Thymus (tissue), 11 donors: Measurements from ENCODE around the gene HRC. TPM values are rescaled to one million over a fixed set of nuclear protein-coding genes. Genes with fewer than 3 reads are reported as not detected.
"Not testable (repeated sequence)": the region's sequence is repeated elsewhere in the genome, so short reads cannot be mapped to it uniquely, and the experiment has no call there.

Source experiments
- DNase-seq, 9 donors: peaks; one replicate each; pipeline ENCODE4 v3.0.0-alpha.2; 2013; ENCODE audit warnings: low spot score in 9 of 9, low read depth in 6 of 9, missing footprints in 1 of 9
- H3K27ac ChIP-seq, 2 donors: one replicate each; pipeline ENCODE4 v1.5.1; 2013; ENCODE audit warnings: control low read depth in 1 of 2, low read depth in 1 of 2, low read length in 1 of 2, mild to moderate bottlenecking in 1 of 2, moderate library complexity in 1 of 2
- H3K27me3 ChIP-seq, 2 donors: one replicate each; pipeline ENCODE4 v1.5.1; 2013; ENCODE audit warnings: low read length in 1 of 2; ENCODE audit not compliant: control insufficient read depth in 2 of 2, insufficient read depth in 1 of 2
- H3K36me3 ChIP-seq, 2 donors: one replicate each; pipeline ENCODE4 v1.5.1; 2013; ENCODE audit warnings: low read length in 1 of 2, mild to moderate bottlenecking in 1 of 2, moderate library complexity in 1 of 2; ENCODE audit not compliant: control insufficient read depth in 2 of 2, insufficient read depth in 2 of 2
- H3K4me1 ChIP-seq, 2 donors: one replicate each; pipeline ENCODE4 v1.5.1; 2013; ENCODE audit warnings: low read length in 2 of 2; ENCODE audit not compliant: control insufficient read depth in 2 of 2, insufficient read depth in 2 of 2
- H3K4me3 ChIP-seq, 2 donors: one replicate each; pipeline ENCODE4 v1.5.1; 2013; ENCODE audit warnings: low read length in 2 of 2, control low read depth in 1 of 2, mild to moderate bottlenecking in 1 of 2
- H3K9me3 ChIP-seq, 2 donors: one replicate each; pipeline ENCODE4 v1.5.1; 2013; ENCODE audit warnings: low read length in 1 of 2, mild to moderate bottlenecking in 1 of 2; ENCODE audit not compliant: control insufficient read depth in 2 of 2, insufficient read depth in 1 of 2
- WGBS: extraction: QIAGEN DNeasy Blood & Tissue Kit; methylation state at CpG from one replicate; pipeline ENCODE4 v1.1.7; 2013; 5-methylcytosine and 5-hydroxymethylcytosine counted together
- polyA plus RNA-seq: library from polyadenylated mRNA; stranded (reverse); fragments of 200-250 nt; gene quantifications from one replicate; pipeline ENCODE4 v1.2.3, GENCODE V29; 2013
- total RNA-seq: library from RNA; stranded (reverse); fragments of 120-200 nt; gene quantifications from one replicate; pipeline ENCODE4 v1.2.4, GENCODE V29; 2013
- donor health status: healthy.

HRC gene
- total and polyA plus RNA-seq, 2 donors, result 1.1 to 1.3 TPM

DNA sequence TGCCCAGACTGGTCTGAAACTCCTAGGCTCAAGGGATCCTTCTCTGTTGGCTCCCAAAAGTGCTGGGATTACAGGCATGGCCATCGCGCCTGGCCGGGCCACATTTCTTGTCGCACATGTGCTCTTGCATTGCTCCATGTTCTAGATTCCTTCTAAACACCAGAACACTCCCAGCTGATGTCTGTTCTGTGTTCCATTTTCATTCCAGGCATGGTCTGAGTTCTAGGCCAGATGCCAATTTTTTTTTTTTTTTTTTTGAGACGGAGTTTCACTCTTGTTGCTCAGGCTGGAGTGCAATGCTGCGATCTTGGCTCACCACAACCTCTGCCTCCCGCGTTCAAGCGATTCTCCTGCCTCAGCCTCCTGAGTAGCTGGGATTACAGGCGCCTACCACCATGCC, 33.4 kb downstream of the HRC start:
- not testable (repeated sequence) for DNase-seq, H3K9me3 ChIP-seq, H3K27ac ChIP-seq, H3K4me3 ChIP-seq, H3K36me3 ChIP-seq
- Histone ChIP-seq H3K27me3 (peaks cover 38 to 76% of the 10 kb centered on the region in 2 donors), H3K4me1 (peaks cover 12 to 15% of the 10 kb centered on the region in 2 donors)
- WGBS, result 92% methylated on average over 10 of the region's 10 CpGs

DNA sequence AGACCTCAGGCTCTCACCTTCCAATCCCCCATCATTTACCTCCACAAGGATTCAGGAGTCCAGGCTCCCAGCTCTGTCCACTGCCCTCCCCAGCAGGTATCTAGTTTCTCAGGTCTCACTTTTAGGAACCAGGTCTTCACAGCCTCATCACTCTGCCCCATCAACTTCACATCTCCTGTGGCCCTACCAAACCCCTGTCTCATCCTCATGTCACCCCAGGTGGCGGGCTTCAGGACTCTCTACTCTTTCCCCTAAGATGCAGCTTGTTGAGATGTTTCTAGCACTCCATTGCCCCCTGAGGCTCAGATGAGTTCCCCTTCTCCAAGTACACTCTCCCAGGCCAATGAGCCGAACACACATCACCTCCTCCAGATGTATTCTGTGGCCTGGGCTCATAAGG, 34.3 kb downstream of the HRC start:
- WGBS, result 88% methylated on average over 2 of the region's 2 CpGs
- Histone ChIP-seq H3K27me3 (peaks cover 38 to 66% of the 10 kb centered on the region in 2 donors), H3K27ac (no peak overlapping the region), H3K36me3 (peaks cover 0 to 2% of the 10 kb centered on the region in 2 donors), H3K4me1 (peaks cover 12 to 15% of the 10 kb centered on the region in 2 donors), H3K4me3 (no peak overlapping the region), H3K9me3 (no peaks in the 10 kb centered on the region)
- DNase-seq, result no peak

DNA sequence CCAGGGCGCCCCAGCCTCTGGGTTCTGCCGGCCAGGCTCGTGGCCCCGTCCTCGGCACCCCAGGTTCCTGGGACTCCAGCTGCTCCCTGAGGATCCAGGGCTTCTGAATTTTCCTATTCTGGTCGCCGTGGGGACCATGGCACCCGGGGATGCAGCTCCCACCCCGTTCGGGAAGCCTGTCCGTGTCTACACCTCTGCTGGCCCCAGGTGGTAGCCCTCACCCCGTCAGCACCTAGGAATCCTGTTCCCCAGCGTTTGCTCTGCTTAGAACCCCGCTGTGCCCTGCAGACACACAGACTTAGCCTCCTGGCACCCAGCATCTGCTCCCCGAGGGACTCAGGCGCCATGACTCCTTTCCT, 34.9 kb downstream of the HRC start:
- H3K36me3 ChIP-seq, result peaks cover 0 to 2% of the 10 kb centered on the region in 2 donors
- H3K4me1 ChIP-seq, result peaks cover 12 to 15% of the 10 kb centered on the region in 2 donors
- H3K27me3 ChIP-seq, result peaks cover 37 to 61% of the 10 kb centered on the region in 2 donors
- H3K9me3 ChIP-seq, result no peaks in the 10 kb centered on the region
- no peak for DNase-seq
- 25% methylated on average over 16 of the region's 16 CpGs for WGBS
- no peak overlapping the region for H3K4me3 ChIP-seq
- H3K27ac ChIP-seq, result no peak overlapping the region

DNA sequence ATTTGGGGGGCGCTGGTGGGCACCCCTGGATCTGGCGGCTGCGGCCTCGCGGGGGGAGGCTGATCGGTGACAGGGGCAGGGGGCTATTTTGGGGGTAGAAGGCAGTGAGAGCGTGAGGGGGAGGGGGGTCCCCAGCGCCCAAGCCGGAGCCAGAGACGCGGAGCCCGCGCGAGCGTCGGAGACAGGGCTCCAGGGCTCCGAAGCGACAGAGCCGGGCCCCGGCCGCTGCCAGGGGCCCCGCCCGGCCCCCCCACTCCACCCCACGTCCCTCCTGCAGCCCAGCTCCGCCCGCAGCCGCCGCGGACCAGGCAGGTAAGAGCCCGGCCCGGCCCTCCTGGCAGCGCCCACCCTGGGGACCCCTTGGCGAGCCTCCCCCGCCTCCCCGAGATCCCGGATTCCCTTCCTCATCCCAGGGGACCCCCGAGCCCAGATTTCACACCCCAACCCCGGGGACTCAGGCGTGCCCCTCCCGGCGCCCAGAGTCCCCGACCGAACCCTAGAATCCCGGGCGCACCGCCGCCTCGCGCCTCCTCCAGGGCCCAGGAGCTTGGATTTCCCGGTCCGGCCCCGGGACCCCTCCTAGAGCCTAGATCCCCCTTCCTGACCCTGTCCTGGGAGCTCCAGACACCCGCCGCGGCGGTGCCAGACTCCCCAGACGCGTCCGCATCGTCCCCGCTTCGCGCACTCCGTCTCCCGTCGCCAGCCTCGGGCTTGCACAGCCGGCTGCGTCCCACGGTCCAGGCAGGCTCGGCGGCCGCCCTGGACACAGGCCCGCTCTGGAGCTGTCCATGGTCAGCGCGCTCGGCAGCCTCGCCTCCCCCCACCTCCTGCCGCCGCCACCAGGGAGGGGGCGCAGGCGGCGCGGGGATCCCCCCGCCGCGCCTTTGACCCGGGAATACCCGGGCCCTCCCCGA, 35.5 kb downstream of the HRC start, which contains the start of gene PPFIA3:
PPFIA3 (plus strand) TSS at position 134 of the 914 bp plus-strand sequence. CDS start 8,330 bp downstream, outside the sequence.
- Histone ChIP-seq H3K4me3 (peak within 1 kb of the TSS; percentile 58 to 60), H3K36me3 (peaks cover 0 to 2% of the 10 kb centered on the region in 2 donors), H3K27me3 (peaks cover 36 to 60% of the 10 kb centered on the region in 2 donors), H3K9me3 (no peaks in the 10 kb centered on the region), H3K27ac (peak within 1 kb of the TSS; percentile 87 to 92), H3K4me1 (peaks cover 15 to 20% of the 10 kb centered on the region in 2 donors)
- DNase-seq, result peak in 1 of 9 donors; percentile 28
- WGBS, result 2% methylated on average over 90 of the region's 90 CpGs

DNA sequence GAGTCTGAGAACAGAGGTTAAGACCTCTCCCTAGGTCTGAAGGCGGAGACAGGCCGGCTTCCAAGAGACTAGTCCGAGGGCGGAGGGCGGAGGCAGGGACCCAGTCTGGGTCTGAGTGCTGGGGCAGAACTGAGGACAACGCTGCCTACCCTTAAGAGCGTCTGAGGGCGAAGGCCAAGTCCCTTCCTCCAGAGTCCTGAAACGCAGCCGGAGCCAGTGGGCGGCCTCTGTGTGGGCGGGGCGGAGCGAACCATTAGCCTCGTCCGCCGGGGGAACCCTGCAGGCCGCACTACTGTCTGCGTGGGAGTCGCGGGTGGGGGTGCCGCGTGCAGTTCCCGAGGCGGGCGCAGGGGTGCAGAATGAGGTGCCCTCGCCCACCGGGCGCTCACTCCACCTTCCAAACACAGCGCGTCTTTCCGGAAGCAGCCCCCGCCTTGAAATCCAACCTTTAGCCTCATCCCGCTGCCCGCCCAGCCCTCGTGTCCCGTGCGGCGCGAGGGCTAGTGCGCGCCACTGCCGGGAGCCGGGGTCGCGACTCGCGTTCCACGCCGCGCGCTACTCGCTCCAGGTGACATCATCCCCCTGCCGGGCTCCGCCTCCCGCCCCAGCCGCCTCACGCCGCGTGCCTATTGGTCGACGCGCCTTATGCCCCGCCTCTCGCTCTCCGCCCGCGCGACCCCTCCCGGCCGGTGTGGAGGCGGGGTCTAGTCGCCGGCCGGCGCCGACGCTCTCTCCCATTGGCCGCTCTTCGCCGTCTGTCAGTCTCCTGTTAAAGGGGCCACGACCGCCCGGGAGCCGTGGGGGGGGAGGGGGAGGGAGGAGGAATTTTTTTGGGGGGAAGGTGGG, 36.4 kb downstream of the HRC start, which contains the start of gene C19orf73:
C19orf73 (minus strand) TSS at position 579 of the 846 bp plus-strand sequence; CDS start at position 458, 121 bp downstream.
- DNase-seq, result peak; percentile 80 to 96 (median 91)
- peak within 1 kb of the TSS; percentile 87 to 92 for H3K27ac ChIP-seq
- H3K4me1 ChIP-seq, result peaks cover 18 to 23% of the 10 kb centered on the region in 2 donors
- H3K36me3 ChIP-seq, result peaks cover 0 to 2% of the 10 kb centered on the region in 2 donors
- H3K9me3 ChIP-seq, result no peaks in the 10 kb centered on the region
- peak within 1 kb of the TSS; percentile 58 to 60 for H3K4me3 ChIP-seq
- H3K27me3 ChIP-seq, result peaks cover 32 to 55% of the 10 kb centered on the region in 2 donors
- 1% methylated on average over 85 of the region's 85 CpGs for WGBS

DNA sequence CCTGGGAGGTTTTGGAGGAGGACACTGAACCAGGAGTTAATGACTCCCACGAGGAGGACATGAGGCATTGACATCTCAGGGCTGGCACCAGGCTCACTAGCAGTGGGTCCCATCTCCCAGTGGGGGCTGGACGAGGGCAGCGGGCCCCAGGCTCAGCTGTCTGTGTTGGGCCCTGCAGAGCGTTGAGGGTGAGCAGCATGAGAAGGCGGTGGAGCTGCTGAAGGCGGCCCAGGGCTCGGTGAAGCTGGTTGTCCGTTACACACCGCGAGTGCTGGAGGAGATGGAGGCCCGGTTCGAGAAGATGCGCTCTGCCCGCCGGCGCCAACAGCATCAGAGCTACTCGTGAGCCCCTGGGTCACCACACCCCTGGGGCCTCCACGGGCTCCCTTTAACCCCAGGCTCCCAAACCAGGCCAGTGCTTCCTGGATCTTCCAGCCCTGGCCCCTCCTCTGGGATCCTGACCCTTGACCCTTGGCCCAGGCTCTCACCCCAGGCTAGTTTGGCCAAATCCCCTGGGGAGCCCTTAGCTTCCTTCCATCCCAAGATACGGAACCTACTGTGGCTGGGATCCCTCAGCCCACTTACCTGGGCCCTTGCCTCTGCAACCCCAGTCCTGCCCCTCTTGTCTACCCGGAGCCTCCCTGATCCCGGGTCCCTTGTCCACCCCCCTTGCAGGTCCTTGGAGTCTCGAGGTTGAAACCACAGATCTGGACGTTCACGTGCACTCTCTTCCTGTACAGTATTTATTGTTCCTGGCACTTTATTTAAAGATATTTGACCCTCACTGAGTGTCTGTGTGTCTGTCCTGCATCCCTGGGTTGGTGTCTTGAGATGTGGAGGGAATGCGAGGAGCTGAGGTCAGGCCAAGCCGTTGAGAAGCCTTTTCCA, 37.3 kb downstream of the HRC start:
- Histone ChIP-seq H3K4me1 (peaks cover 24 to 26% of the 10 kb centered on the region in 2 donors), H3K4me3 (peak overlapping the region; percentile 58 to 60), H3K27me3 (peaks cover 28 to 53% of the 10 kb centered on the region in 2 donors), H3K36me3 (peaks cover 0 to 2% of the 10 kb centered on the region in 2 donors), H3K9me3 (no peaks in the 10 kb centered on the region), H3K27ac (peak overlapping the region; percentile 87 to 92)
- 76% methylated on average over 26 of the region's 26 CpGs for WGBS
- no peak for DNase-seq

DNA sequence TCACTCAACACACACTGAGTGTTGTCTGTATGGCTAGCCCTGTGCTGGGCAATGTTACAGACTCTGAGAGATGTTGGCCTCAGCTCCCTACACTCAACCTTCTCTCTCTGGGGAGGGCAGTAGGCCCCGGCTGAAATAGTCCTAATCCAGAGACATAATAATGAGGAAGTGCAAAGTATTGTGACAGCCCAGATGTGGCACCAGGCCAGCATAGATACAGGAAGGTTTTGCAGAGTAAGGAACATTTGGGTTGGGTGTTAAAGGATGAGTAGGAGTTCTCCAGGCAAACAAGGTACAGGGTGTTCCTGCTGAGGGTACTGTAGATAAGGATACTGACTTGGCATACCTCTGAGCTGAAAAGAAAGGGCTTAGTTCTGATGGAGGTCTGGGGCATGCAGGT, 38.7 kb downstream of the HRC start:
- no peak overlapping the region for H3K4me3 ChIP-seq
- peaks cover 24 to 26% of the 10 kb centered on the region in 2 donors for H3K4me1 ChIP-seq
- no peaks in the 10 kb centered on the region for H3K9me3 ChIP-seq
- DNase-seq, result no peak
- H3K36me3 ChIP-seq, result peaks cover 0 to 2% of the 10 kb centered on the region in 2 donors
- H3K27me3 ChIP-seq, result peaks cover 21 to 40% of the 10 kb centered on the region in 2 donors
- H3K27ac ChIP-seq, result no peak overlapping the region
- WGBS, result 51% methylated on average over 1 of the region's 1 CpG
